Common myeloid progenitor, CD34-positive (primary cell): Measurements from ENCODE around the gene TRMU.

Source experiments
- CTCF ChIA-PET: fragments of 350-600 bp; sonication (Branson Sonifier 250); formaldehyde crosslinking; loops from one replicate; lab custom pipeline; 2021; ENCODE audit warnings: antibody characterized with exemption; lab: Charles Lee
- POLR2A ChIA-PET: fragments of 350-600 bp; sonication (Branson Sonifier 250); formaldehyde crosslinking; loops from one replicate; lab custom pipeline; 2021; ENCODE audit warnings: antibody characterized with exemption; lab: Charles Lee
- DNase-seq, 3 donors: peaks; one replicate each; pipeline versions ENCODE4 v3.0.0 to v3.0.0-alpha.2; 2013
- H3K27ac ChIP-seq, 2 experiments: 1 replicate in 1 of 2; 2 replicates in 1 of 2; pipeline ENCODE4 v1.7.0; 2013; ENCODE audit warnings: inconsistent platforms in 2 of 2, low read length in 2 of 2, mild to moderate bottlenecking in 2 of 2, low read depth in 1 of 2, moderate library complexity in 1 of 2; ENCODE audit not compliant: severe bottlenecking in 2 of 2, insufficient read depth in 1 of 2, poor library complexity in 1 of 2
- H3K27me3 ChIP-seq, 5 experiments: replicated peaks in 2 of 5; 1 replicate in 3 of 5; 2 replicates in 2 of 5; pipeline versions ENCODE4 v1.6.1 to v1.7.0; 2013; ENCODE audit warnings: low read length in 4 of 5, mild to moderate bottlenecking in 2 of 5, moderate library complexity in 2 of 5, inconsistent platforms in 1 of 5; ENCODE audit not compliant: insufficient read depth in 5 of 5, control insufficient read depth in 4 of 5
- H3K36me3 ChIP-seq, 4 experiments: 1 replicate in 2 of 4; 2 replicates in 2 of 4; pipeline versions ENCODE4 v1.6.1 to v1.7.0; 2013; ENCODE audit warnings: low read length in 3 of 4, control low read depth in 1 of 4, mild to moderate bottlenecking in 1 of 4; ENCODE audit not compliant: control insufficient read depth in 4 of 4, insufficient read depth in 4 of 4
- H3K4me1 ChIP-seq, 4 experiments: 1 replicate in 3 of 4; 2 replicates in 1 of 4; pipeline versions ENCODE4 v1.6.1 to v1.7.1; 2013; ENCODE audit warnings: low read length in 3 of 4, mild to moderate bottlenecking in 3 of 4, control low read depth in 1 of 4, inconsistent platforms in 1 of 4, moderate library complexity in 1 of 4; ENCODE audit not compliant: control insufficient read depth in 4 of 4, insufficient read depth in 4 of 4; ENCODE audit errors: control extremely low read depth in 1 of 4
- H3K4me3 ChIP-seq, 7 experiments: 1 replicate in 4 of 7; 2 replicates in 3 of 7; pipeline versions ENCODE4 v1.5.1 to v1.7.0; 2013; ENCODE audit warnings: mild to moderate bottlenecking in 7 of 7, low read length in 6 of 7, moderate library complexity in 6 of 7, inconsistent platforms in 2 of 7, low read depth in 2 of 7, control low read depth in 1 of 7; ENCODE audit not compliant: insufficient read depth in 4 of 7, control insufficient read depth in 1 of 7; ENCODE audit errors: extremely low read depth in 1 of 7
- H3K9me3 ChIP-seq, 5 experiments: 1 replicate in 4 of 5; 2 replicates in 1 of 5; pipeline versions ENCODE4 v1.6.1 to v1.7.1; 2013; ENCODE audit warnings: low read length in 4 of 5, mild to moderate bottlenecking in 2 of 5, inconsistent platforms in 1 of 5, low read depth in 1 of 5, moderate library complexity in 1 of 5; ENCODE audit not compliant: control insufficient read depth in 4 of 5, insufficient read depth in 2 of 5; ENCODE audit errors: control extremely low read depth in 1 of 5
- WGBS: methylation state at CpG from one replicate; pipeline ENCODE4 v1.1.5; 2013; ENCODE audit not compliant: insufficient coverage; 5-methylcytosine and 5-hydroxymethylcytosine counted together

The TRMU gene

GRCh38 chr22:46360097-46360496, 24.6 kb downstream of the TRMU start:
- peaks cover 0 to 32% (median 18%) of the 10 kb centered on the region in 4 experiments for H3K36me3 ChIP-seq
- peaks cover 0 to 12% (median 6%) of the 10 kb centered on the region in 4 experiments for H3K4me1 ChIP-seq
- DNase-seq = no peak
- CTCF ChIA-PET = interaction anchor here (1.9 to 2.4 kb wide), 3 partner anchors 8 to 183 kb away, joined by 4 to 11 read pairs (median 7); no protein-coding TSS in a partner anchor
- H3K9me3 ChIP-seq = peaks cover 0 to 5% (median 0%) of the 10 kb centered on the region in 5 experiments
- peaks cover 0 to 36% (median 10%) of the 10 kb centered on the region in 5 experiments for H3K27me3 ChIP-seq
- H3K27ac ChIP-seq = no peak overlapping the region
- POLR2A ChIA-PET = no interaction called here
- 91% methylated on average over 5 of the region's 5 CpGs for WGBS
- no peak overlapping the region for H3K4me3 ChIP-seq

DNA sequence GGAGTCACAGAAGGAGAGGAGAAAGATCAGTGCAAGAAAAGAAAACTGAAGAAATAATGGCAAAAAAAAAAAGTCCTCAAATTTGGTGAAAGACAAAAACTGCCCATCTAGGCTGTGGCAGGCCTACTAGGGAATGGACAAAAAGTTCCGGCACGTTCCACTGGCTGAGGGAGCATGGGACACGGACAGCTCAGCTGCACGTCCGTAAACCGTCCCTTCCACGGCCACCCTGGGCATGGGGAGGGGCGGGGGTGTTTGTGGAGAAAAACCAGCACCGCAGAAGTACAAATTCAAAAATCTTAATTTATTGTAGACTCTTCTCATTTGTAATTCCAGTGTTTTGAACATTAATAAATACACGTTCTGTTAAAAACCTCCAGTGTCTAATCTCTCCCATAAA, 25.4 kb downstream of the TRMU start:
- ChIA-PET POLR2A (no interaction called here), CTCF (interaction anchor here (0.7 kb wide), 1 partner anchor 551 kb away, joined by 4 read pairs; no protein-coding TSS in a partner anchor)
- Histone ChIP-seq H3K27me3 (peaks cover 0 to 41% (median 10%) of the 10 kb centered on the region in 5 experiments), H3K36me3 (peaks cover 0 to 26% (median 14%) of the 10 kb centered on the region in 4 experiments), H3K4me3 (no peak overlapping the region), H3K27ac (no peak overlapping the region), H3K9me3 (peaks cover 0 to 5% (median 0%) of the 10 kb centered on the region in 5 experiments), H3K4me1 (peaks cover 0 to 12% (median 6%) of the 10 kb centered on the region in 4 experiments)
- 95% methylated on average over 6 of the region's 10 CpGs for WGBS
- no peak for DNase-seq

DNA sequence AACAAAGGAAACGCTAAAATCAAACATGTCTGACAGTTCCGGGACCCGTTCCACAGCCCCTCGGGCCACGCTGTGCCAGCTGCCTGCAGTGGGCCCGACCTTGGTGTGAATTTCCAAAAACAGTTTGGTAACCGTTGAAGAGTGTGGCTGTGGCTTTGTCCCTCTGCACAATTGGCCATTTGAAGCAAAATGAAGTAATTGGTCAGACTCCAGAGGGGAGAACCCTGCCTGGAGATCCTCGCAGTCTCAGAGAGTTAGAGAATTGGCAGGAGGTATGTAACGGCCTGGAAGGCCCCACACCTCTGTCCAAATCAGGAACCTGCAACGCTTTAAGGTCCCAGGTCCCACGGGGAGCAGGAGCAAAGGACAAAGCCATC, 26.3 kb downstream of the TRMU start:
- 81% methylated on average over 11 of the region's 11 CpGs for WGBS
- CTCF ChIA-PET = no interaction called here
- H3K4me3 ChIP-seq = no peak overlapping the region
- H3K9me3 ChIP-seq = peaks cover 0 to 5% (median 0%) of the 10 kb centered on the region in 5 experiments
- peaks cover 0 to 48% (median 13%) of the 10 kb centered on the region in 5 experiments for H3K27me3 ChIP-seq
- H3K36me3 ChIP-seq = peaks cover 0 to 17% (median 8%) of the 10 kb centered on the region in 4 experiments
- no peak overlapping the region for H3K27ac ChIP-seq
- POLR2A ChIA-PET = no interaction called here
- no peak for DNase-seq
- peaks cover 0 to 15% (median 6%) of the 10 kb centered on the region in 4 experiments for H3K4me1 ChIP-seq

GRCh38 chr22:46362203-46362933, 26.9 kb downstream of the TRMU start:
- H3K4me1 ChIP-seq = peaks cover 0 to 19% (median 6%) of the 10 kb centered on the region in 4 experiments
- CTCF ChIA-PET = interaction anchor here (1.0 kb wide), 2 partner anchors 176 to 179 kb away, joined by 5 read pairs; no protein-coding TSS in a partner anchor
- peaks cover 0 to 53% (median 13%) of the 10 kb centered on the region in 5 experiments for H3K27me3 ChIP-seq
- POLR2A ChIA-PET = no interaction called here
- no peak overlapping the region for H3K27ac ChIP-seq
- H3K4me3 ChIP-seq = no peak overlapping the region
- 73% methylated on average over 23 of the region's 25 CpGs for WGBS
- H3K9me3 ChIP-seq = peaks cover 0 to 5% (median 0%) of the 10 kb centered on the region in 5 experiments
- H3K36me3 ChIP-seq = peaks cover 0 to 12% (median 4%) of the 10 kb centered on the region in 4 experiments
- no peak for DNase-seq

DNA sequence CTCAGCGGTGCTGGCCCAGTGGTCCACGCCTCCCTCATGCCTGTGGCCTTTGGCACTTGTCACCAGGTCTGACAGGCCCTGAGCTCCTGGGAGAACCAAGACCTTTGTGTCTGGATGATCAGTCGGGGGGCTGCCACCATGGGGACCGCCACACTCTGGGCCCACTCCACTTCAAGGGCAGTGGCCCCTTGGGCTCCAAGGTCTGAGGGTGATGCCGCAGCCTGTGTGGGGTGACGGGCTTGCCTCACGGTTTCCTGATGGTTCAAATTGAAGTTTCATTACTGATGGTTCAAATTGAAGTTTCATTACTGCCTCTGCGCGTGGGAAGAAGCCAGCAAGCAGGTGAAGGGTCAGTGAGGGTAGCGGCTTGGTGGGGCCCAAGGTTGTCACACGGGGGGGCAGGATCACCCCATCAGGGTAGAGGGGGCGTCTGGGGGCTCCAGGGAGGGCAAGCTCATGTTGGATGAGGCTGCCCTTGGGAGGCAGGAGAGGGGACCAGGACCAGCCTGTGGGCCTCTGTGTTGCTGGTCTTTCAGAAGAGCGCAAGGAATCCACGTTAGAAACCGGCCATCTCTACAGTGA, 27.5 kb downstream of the TRMU start:
- Histone ChIP-seq H3K36me3 (peaks cover 0 to 10% (median 2%) of the 10 kb centered on the region in 4 experiments), H3K27ac (no peak overlapping the region), H3K4me1 (peaks cover 0 to 16% (median 3%) of the 10 kb centered on the region in 4 experiments), H3K4me3 (no peak overlapping the region), H3K27me3 (peaks cover 0 to 60% (median 13%) of the 10 kb centered on the region in 5 experiments), H3K9me3 (peaks cover 0 to 5% (median 0%) of the 10 kb centered on the region in 5 experiments)
- DNase-seq = no peak
- ChIA-PET CTCF (interaction anchor here (1.0 to 1.2 kb wide), 3 partner anchors 19 to 179 kb away, joined by 3 to 5 read pairs (median 5); no protein-coding TSS in a partner anchor), POLR2A (no interaction called here)
- WGBS = 97% methylated on average over 12 of the region's 15 CpGs

DNA sequence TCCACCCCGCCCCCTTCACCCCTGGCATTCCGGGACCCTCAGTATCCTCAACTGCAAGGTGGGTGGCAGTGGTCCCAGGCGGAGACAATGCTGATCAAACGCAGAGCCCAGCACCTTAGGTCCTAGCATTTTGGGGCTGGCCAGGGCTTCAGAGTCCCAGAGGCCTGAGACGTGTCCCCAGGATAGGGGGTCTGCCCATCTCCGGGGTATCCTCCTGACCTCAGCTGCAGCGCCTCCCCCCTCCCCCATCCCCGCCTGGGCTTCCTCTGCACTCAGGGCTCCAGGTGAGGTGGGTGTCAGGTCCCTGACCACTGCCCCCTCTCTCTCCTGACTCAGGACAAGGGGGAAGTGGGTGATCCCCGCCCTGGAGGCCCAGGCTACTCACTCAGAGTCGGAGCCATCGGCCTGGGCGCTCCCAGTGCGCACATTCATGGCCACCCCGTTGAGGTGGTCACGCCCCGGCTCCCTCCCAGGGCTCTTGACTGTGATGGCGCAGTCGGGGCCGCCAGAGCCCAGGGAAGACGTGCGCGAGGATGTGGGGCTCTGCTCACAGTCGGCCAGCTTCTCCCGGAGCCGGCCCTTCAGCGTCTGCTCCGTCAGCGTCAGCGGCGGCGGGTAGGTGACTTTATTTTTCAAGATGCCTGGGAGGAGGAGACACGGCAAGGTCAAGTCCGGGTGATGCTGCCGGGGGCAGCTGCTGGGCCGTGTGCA, 28.3 kb downstream of the TRMU start:
- Histone ChIP-seq H3K27me3 (peaks cover 0 to 66% (median 13%) of the 10 kb centered on the region in 5 experiments), H3K9me3 (peaks cover 0 to 5% (median 0%) of the 10 kb centered on the region in 5 experiments), H3K4me3 (no peak overlapping the region), H3K36me3 (peaks cover 0 to 10% (median 0%) of the 10 kb centered on the region in 4 experiments), H3K27ac (no peak overlapping the region), H3K4me1 (peaks cover 0 to 10% (median 1%) of the 10 kb centered on the region in 4 experiments)
- WGBS = 96% methylated on average over 32 of the region's 35 CpGs
- ChIA-PET POLR2A (no interaction called here), CTCF (interaction anchor here (1.0 to 1.2 kb wide), 3 partner anchors 20 to 178 kb away, joined by 3 to 5 read pairs (median 5); no protein-coding TSS in a partner anchor)
- no peak for DNase-seq
